ENCODE data around the gene MMS19. TPM values are rescaled to one million over a fixed set of nuclear protein-coding genes. Genes with fewer than 3 reads are reported as not detected.
"Not testable (repeated sequence)": the region's sequence is repeated elsewhere in the genome, so short reads cannot be mapped to it uniquely, and the experiment has no call there.

MMS19 gene
- total RNA-seq, 2 donors from 2014 or later: 44.6 to 60.0 TPM

GRCh38 chr10:97427571-97428179, 70.5 kb downstream of the MMS19 start:
- no peak for ATAC-seq
- peak overlapping the region; percentile 7 to 88 (median 56) for H3K27ac ChIP-seq
- intact Hi-C loops (cut with DNase I): no loop called here

GRCh38 chr10:97426776-97427570, 71.2 kb downstream of the MMS19 start:
- Histone ChIP-seq H3K27me3 (no peaks in the 10 kb centered on the region), H3K4me3 (peak overlapping the region; percentile 20 to 58), H3K36me3 (replicated peaks in 1 of 2; ENCODE audit: insufficient read depth in 1 of 2, low read depth in 2 of 2) (peaks cover 11% of the 10 kb centered on the region in 2 donors), H3K9me3 (no peaks in the 10 kb centered on the region), H3K27ac (peak overlapping the region; percentile 7 to 88 (median 82)), H3K4me1 (peaks cover 31% of the 10 kb centered on the region)
- 15 to 23% methylated on average over 20 to 34 of the region's 34 CpGs for WGBS, 2 donors
- no peak for ATAC-seq
- TF ChIP-seq POLR2A (IDR thresholded peaks at IDR 0.05) (no peak), CTCF (IDR thresholded peaks at IDR 0.05) (no peak)
- intact Hi-C loops (cut with DNase I): no loop called here
- peak in 2 of 4 donors; percentile 28 to 39 for DNase-seq

More at GRCh38 chr10:97427571-97428179, 70.5 kb downstream of the MMS19 start:
- no peaks in the 10 kb centered on the region for H3K9me3 ChIP-seq
- H3K36me3 ChIP-seq (replicated peaks in 1 of 2; ENCODE audit: insufficient read depth in 1 of 2, low read depth in 2 of 2): peaks cover 11 to 12% of the 10 kb centered on the region in 2 donors
- H3K4me1 ChIP-seq: peaks cover 31% of the 10 kb centered on the region
- 24 to 33% methylated on average over 7 to 9 of the region's 9 CpGs for WGBS, 2 donors
- DNase-seq: peak; percentile 31 to 52 (median 41)
- TF ChIP-seq POLR2A (IDR thresholded peaks at IDR 0.05): no peak
- no peaks in the 10 kb centered on the region for H3K27me3 ChIP-seq
- H3K4me3 ChIP-seq: no peak overlapping the region

- intact Hi-C loops (cut with DNase I): no loop called here
- ATAC-seq (peak; percentile 98), DNase-seq (peak; percentile 94 to 96 (median 94))
- Histone ChIP-seq H3K27me3 (no peaks in the 10 kb centered on the region), H3K4me1 (peaks cover 31% of the 10 kb centered on the region), H3K9me3 (no peaks in the 10 kb centered on the region), H3K27ac (peak within 1 kb of the TSS; percentile 73 to 88 (median 82)), H3K4me3 (peak within 1 kb of the TSS; percentile 20 to 58), H3K36me3 (replicated peaks in 1 of 2; ENCODE audit: insufficient read depth in 1 of 2, low read depth in 2 of 2) (peaks cover 4 to 7% of the 10 kb centered on the region in 2 donors)
- TF ChIP-seq CTCF (IDR thresholded peaks at IDR 0.05) (peak; percentile 43 to 88 (median 69)), POLR2A (IDR thresholded peaks at IDR 0.05) (peak; percentile 64 to 86 (median 85))
- WGBS, 2 donors: 0% methylated on average over 79 of the region's 90 CpGs; no CpG with 5 or more reads in 1 of the 2 donors
These were observed 72.1 kb downstream of the MMS19 start, which contains the start of gene PGAM1 for GRCh38 chr10:97425964-97426775. TSS of gene PGAM1 (plus strand) at chr10:97426191. CDS start at chr10:97426308, 117 bp downstream.

GRCh38 chr10:97423757-97424098, 74.5 kb downstream of the MMS19 start:
- 74 to 83% methylated on average over 8 of the region's 8 CpGs for whole genome bisulfite sequencing, 2 donors
- H3K36me3 ChIP-seq (replicated peaks in 1 of 2; ENCODE audit: insufficient read depth in 1 of 2, low read depth in 2 of 2); H3K4me3 ChIP-seq; ATAC-seq; DNase-seq; H3K9me3 ChIP-seq; intact Hi-C loops (cut with DNase I); H3K27me3 ChIP-seq: not testable (repeated sequence)
- Histone ChIP-seq H3K4me1 (peaks cover 30% of the 10 kb centered on the region), H3K27ac (peak overlapping the region in 1 of 4 donors; percentile 17)

GRCh38 chr10:97416565-97416964, 81.7 kb downstream of the MMS19 start:
- Histone ChIP-seq H3K36me3 (replicated peaks in 1 of 2; ENCODE audit: insufficient read depth in 1 of 2, low read depth in 2 of 2) (no peaks in the 10 kb centered on the region), H3K27me3 (no peaks in the 10 kb centered on the region), H3K4me1 (no peaks in the 10 kb centered on the region), H3K27ac (no peak overlapping the region), H3K4me3 (no peak overlapping the region), H3K9me3 (no peaks in the 10 kb centered on the region)
- DNase-seq (no peak), ATAC-seq (no peak)
- 62 to 64% methylated on average over 6 of the region's 6 CpGs for WGBS, 2 donors
- intact Hi-C loops (cut with DNase I): no loop called here
- no peak for TF ChIP-seq CTCF (IDR thresholded peaks at IDR 0.05)
- TF ChIP-seq POLR2A (IDR thresholded peaks at IDR 0.05): no peak
